GM23338 (cell line): ENCODE results near the gene HTR4.

ENCODE experiments used
- CTCF ChIP-seq, 2 experiments: fragments of 200-600 bp in 1 of 2; sonication (generic) in 1 of 2; conservative IDR thresholded peaks; 2 replicates each; pipeline versions ENCODE4 v1.5.1 to v1.6.1; 2016 to 2017; ENCODE audit warnings: antibody characterized with exemption in 2 of 2, low read depth in 2 of 2, mild to moderate bottlenecking in 2 of 2, moderate library complexity in 1 of 2
- EZH2 ChIP-seq: fragments of 200-600 bp; sonication (generic); IDR thresholded peaks from one replicate; pipeline ENCODE4 v1.8.0; 2017; ENCODE audit warnings: antibody characterized with exemption, mild to moderate bottlenecking, low read depth; ENCODE audit not compliant: unreplicated experiment
- EZH2phosphoT487 ChIP-seq: fragments of 200-600 bp; sonication (generic); IDR thresholded peaks from one replicate; pipeline ENCODE4 v1.8.1; 2018; ENCODE audit warnings: antibody characterized with exemption; ENCODE audit not compliant: unreplicated experiment
- JUNB ChIP-seq: IDR thresholded peaks from one replicate; pipeline ENCODE4 v1.6.1; 2016; ENCODE audit warnings: antibody characterized with exemption; ENCODE audit not compliant: unreplicated experiment
- POLR2AphosphoS5 ChIP-seq: IDR thresholded peaks from 2 replicates; pipeline ENCODE4 v1.6.1; 2016; ENCODE audit warnings: antibody characterized with exemption, low read depth
- REST ChIP-seq: IDR thresholded peaks from one replicate; pipeline ENCODE4 v1.6.1; 2018; ENCODE audit warnings: antibody characterized with exemption; ENCODE audit not compliant: unreplicated experiment

- TF ChIP-seq EZH2 (no peak), CTCF (conservative IDR thresholded peaks at IDR 0.05; ENCODE audit: low read depth in 2 of 2) (no peak), EZH2phosphoT487 (no peak), POLR2AphosphoS5 (no peak), JUNB (no peak), REST (no peak)
These were observed 178.0 kb downstream of the HTR4 start for GRCh38 chr5:148476302-148476701.
